Heart right ventricle (tissue), 16 donors: ENCODE results near the gene CIPC. TPM values are rescaled to one million over a fixed set of nuclear protein-coding genes. Genes with fewer than 3 reads are reported as not detected.

ENCODE experiments used
- ATAC-seq, 8 donors: fragments of 200-7000 bp; cut with Tn5 transposase; one replicate each; pipeline ENCODE4 v1.9.1; 2020; ENCODE audit warnings: mild to moderate bottlenecking in 8 of 8, moderate library complexity in 8 of 8, moderate number of reproducible peaks in 1 of 8
- DNase-seq, 2 donors: peaks; one replicate each; pipeline ENCODE4 v3.0.0-alpha.2; 2020
- H3K27ac ChIP-seq, 10 donors: fragments of 200-600 bp; sonication (generic) in 2 of 10; one replicate each; pipeline versions ENCODE4 v1.5.0 to v1.8.0; 2020 to 2022; ENCODE audit warnings: mild to moderate bottlenecking in 3 of 10
- H3K27me3 ChIP-seq, 7 donors: fragments of 200-600 bp; one replicate each; pipeline ENCODE4 v1.8.0; 2021 to 2022; ENCODE audit warnings: mild to moderate bottlenecking in 2 of 7
- H3K36me3 ChIP-seq, 9 donors: fragments of 200-600 bp; sonication (generic) in 1 of 9; one replicate each; pipeline versions ENCODE4 v1.5.0 to v1.8.0; 2020 to 2022; ENCODE audit warnings: mild to moderate bottlenecking in 2 of 9
- H3K4me1 ChIP-seq, 9 donors: fragments of 200-600 bp; sonication (generic) in 1 of 9; one replicate each; pipeline versions ENCODE4 v1.5.0 to v1.8.0; 2020 to 2022; ENCODE audit warnings: mild to moderate bottlenecking in 4 of 9
- H3K4me3 ChIP-seq, 10 donors: fragments of 200-600 bp; sonication (generic) in 2 of 10; one replicate each; pipeline versions ENCODE4 v1.5.0 to v1.8.0; 2020 to 2022; ENCODE audit warnings: mild to moderate bottlenecking in 7 of 10, moderate library complexity in 2 of 10
- H3K9me3 ChIP-seq, 11 donors: fragments of 200-600 bp in 10 of 11; sonication (generic) in 2 of 11; one replicate each; pipeline versions ENCODE4 v1.5.0 to v1.8.0; 2013 to 2022; ENCODE audit warnings: mild to moderate bottlenecking in 2 of 11, control low read depth in 1 of 11, moderate library complexity in 1 of 11
- WGBS, 2 donors: extraction: QIAGEN DNeasy Blood & Tissue Kit; methylation state at CpG; one replicate each; pipeline ENCODE4 v1.1.7; 2013; ENCODE audit warnings: inconsistent platforms in 1 of 2; 5-methylcytosine and 5-hydroxymethylcytosine counted together
- intact Hi-C, 10 donors: fragments of 100-400 bp; cut with DNase I; formaldehyde crosslinking; loops; one replicate each; pipeline versions ENCODE4 v1.11.1 to v1.14.2; 2022
- polyA plus RNA-seq, 2 donors: library from polyadenylated mRNA; stranded (reverse); fragments of 200-250 nt; gene quantifications; one replicate each; pipeline ENCODE4 v1.2.3, GENCODE V29; 2013
- total RNA-seq, 10 donors: library from RNA; stranded (reverse); fragmentation: NEBNext Ultra II Directional in 3 of 10; extraction: Animal tissue kit (Norgen Biotek cat#: 25700) in 3 of 10; gene quantifications; one replicate each; pipeline versions ENCODE4 v1.2.1 to v1.2.4, GENCODE V29; 2021 to 2023
- TF ChIP-seq, protein P1 (sequence below), 9 donors: fragments of 200-600 bp; sonication (generic) in 2 of 9; IDR thresholded peaks; one replicate each; pipeline versions ENCODE4 v1.5.0 to v1.8.0; 2021 to 2022; ENCODE audit warnings: antibody characterized with exemption in 9 of 9, mild to moderate bottlenecking in 5 of 9, moderate library complexity in 1 of 9
- donor health status: Arrhythmogenic right ventricular cardiomyopathy.
- donor health status: ischemic (EF 13 %, LVEDD 7.1; RV severe dilation, severe dysfunction).
- donor health status: healthy with polysubstance abuse.
- donor health status: DM: no; HTN: yes; CAD: no.
- donor health status: DM: no; HTN: no; CAD: no.
- donor health status: ischemic (EF 25% LVEDD 6.9; RV normal size, moderate dysfunction).
- donor health status: ischemic (EF 25% LVEDD 5.7; RV mildly dilated, moderate dysfunction).
- donor health status: healthy.
- donor health status: DM: yes; HTN: yes; CAD: no.
- donor health status: Ischemic cardiomyopathy.
- donor health status: ischemic (EF 35%, LVEDD 5.7; RV mildly dilated, moderate dysfunction).
- donor health status: nonischemic (EF 11% LVEDD 7.7; RV severe dilation, severe dysfunction).
- donor health status: DM: yes; HTN: yes; CAD: no.
- donor health status: PGD.
- donor health status: ischemic (EF 29% LVEDD 5.4; RV normal size, mild dysfunction).
- donor health status: nonischemic (EF 23%, LVEDD 6.1; RV moderate dilation, normal function).

The CIPC gene
- total and polyA plus RNA-seq, 12 donors = 9.4 to 93.8 (median 62.5) TPM

DNA sequence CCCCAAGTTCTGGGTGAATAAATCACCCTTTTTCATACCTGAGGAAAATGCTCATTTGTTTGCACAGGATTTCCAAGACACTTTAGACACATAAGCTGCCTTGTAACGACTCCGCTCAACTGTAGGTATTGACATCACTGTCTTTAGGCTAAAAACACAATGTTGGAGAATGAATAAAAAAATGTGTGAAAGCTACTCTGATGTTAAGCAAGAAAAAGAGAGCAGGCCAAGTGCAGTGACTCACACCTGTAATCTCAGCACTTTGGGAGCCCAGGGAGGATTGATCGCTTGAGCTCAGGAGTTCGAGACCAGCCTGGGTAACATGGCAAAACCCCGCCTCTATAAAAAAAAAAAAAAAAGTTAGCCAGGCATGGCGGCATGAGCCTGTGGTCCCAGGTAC lies 11.1 kb upstream of the CIPC start:
- ATAC-seq (no peak), DNase-seq (no peak)
- H3K4me1 ChIP-seq = peaks cover 0 to 13% (median 0%) of the 10 kb centered on the region in 9 donors
- intact Hi-C loops = no loop called here
- H3K36me3 ChIP-seq = no peaks in the 10 kb centered on the region
- H3K27ac ChIP-seq = no peak overlapping the region
- 94% methylated on average over 6 of the region's 6 CpGs for WGBS, 2 donors
- TF ChIP-seq, protein P1, sequence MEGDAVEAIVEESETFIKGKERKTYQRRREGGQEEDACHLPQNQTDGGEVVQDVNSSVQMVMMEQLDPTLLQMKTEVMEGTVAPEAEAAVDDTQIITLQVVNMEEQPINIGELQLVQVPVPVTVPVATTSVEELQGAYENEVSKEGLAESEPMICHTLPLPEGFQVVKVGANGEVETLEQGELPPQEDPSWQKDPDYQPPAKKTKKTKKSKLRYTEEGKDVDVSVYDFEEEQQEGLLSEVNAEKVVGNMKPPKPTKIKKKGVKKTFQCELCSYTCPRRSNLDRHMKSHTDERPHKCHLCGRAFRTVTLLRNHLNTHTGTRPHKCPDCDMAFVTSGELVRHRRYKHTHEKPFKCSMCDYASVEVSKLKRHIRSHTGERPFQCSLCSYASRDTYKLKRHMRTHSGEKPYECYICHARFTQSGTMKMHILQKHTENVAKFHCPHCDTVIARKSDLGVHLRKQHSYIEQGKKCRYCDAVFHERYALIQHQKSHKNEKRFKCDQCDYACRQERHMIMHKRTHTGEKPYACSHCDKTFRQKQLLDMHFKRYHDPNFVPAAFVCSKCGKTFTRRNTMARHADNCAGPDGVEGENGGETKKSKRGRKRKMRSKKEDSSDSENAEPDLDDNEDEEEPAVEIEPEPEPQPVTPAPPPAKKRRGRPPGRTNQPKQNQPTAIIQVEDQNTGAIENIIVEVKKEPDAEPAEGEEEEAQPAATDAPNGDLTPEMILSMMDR (IDR thresholded peaks at IDR 0.05) = no peak
- H3K9me3 ChIP-seq = peaks cover 0 to 15% (median 13%) of the 10 kb centered on the region in 11 donors
- no peaks in the 10 kb centered on the region for H3K27me3 ChIP-seq
- H3K4me3 ChIP-seq = no peak overlapping the region

DNA sequence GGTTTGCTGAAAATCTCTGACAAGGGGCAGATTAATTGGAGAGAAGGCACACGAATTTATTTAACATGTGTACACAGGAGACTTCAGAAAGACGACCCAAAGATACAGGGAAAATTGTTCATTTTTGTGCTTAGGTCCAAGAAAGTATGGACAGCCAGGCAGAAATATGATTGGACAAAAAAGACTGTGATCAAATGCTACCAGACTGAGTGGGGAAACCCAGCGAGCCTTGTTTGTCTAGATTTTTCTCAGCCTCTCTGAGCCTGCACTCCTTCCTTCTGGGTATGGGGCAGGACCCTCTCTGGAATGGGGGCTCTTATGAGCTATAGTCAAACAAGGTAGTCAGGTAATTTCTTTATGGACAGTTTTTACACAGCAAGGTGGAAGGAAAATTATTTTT lies 10.4 kb upstream of the CIPC start:
- Histone ChIP-seq H3K4me3 (no peak overlapping the region), H3K27ac (no peak overlapping the region), H3K27me3 (no peaks in the 10 kb centered on the region), H3K36me3 (no peaks in the 10 kb centered on the region), H3K9me3 (peaks cover 0 to 17% (median 13%) of the 10 kb centered on the region in 11 donors), H3K4me1 (peaks cover 0 to 13% (median 0%) of the 10 kb centered on the region in 9 donors)
- intact Hi-C loops = no loop called here
- WGBS, 2 donors = 71 to 74% methylated on average over 3 of the region's 3 CpGs
- TF ChIP-seq, protein P1 (IDR thresholded peaks at IDR 0.05) = no peak
- no peak for DNase-seq
- no peak for ATAC-seq

DNA sequence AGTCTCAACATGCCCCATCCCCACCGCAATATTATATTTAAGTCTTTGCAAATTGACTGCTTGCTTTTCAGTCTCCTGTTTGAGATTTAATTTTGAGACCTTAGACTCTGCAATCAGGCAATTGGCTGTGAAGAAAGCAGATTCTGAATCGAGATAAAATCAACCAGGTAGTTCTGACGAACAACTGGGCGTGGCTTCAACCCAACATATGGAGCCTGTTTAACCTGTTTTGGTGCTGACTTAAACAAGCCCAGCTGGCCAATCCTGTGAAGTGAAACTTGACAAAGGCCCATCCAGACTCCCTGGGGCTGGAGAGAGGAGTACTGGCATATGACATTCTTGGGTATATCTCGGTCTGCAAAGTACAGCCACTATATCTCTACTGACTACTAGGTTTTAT lies 9.8 kb upstream of the CIPC start:
- 74 to 75% methylated on average over 5 of the region's 5 CpGs for WGBS, 2 donors
- Histone ChIP-seq H3K9me3 (peaks cover 0 to 17% (median 13%) of the 10 kb centered on the region in 11 donors), H3K27me3 (no peaks in the 10 kb centered on the region), H3K27ac (no peak overlapping the region), H3K36me3 (no peaks in the 10 kb centered on the region), H3K4me3 (no peak overlapping the region), H3K4me1 (peaks cover 0 to 13% (median 0%) of the 10 kb centered on the region in 9 donors)
- no peak for DNase-seq
- TF ChIP-seq, protein P1 (IDR thresholded peaks at IDR 0.05) = no peak
- intact Hi-C loops = no loop called here
- ATAC-seq = no peak

DNA sequence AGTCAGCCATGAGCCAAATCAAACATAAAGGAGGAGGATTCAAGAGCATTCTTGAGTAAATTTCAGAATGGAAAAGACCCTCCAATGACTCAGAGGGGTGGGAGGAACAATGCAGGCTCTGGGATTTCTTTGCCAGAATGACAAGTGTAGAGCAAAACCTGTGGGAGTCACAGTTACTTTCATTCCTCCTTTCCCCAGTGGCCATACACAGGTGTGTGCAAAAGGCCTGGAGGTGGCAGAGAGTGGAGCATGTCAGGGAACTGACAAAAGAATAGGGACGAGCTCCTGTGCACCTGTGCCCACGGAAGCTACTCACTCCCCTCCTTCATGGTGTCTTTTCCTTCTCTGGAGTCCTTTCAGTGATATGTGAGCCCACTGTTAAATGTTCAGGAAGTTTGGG lies 9.4 kb upstream of the CIPC start:
- no peak overlapping the region for H3K27ac ChIP-seq
- no peaks in the 10 kb centered on the region for H3K27me3 ChIP-seq
- no peaks in the 10 kb centered on the region for H3K36me3 ChIP-seq
- ATAC-seq (no peak), DNase-seq (no peak)
- intact Hi-C loops = no loop called here
- H3K4me3 ChIP-seq = no peak overlapping the region
- TF ChIP-seq, protein P1 (IDR thresholded peaks at IDR 0.05) = no peak
- peaks cover 0 to 17% (median 13%) of the 10 kb centered on the region in 11 donors for H3K9me3 ChIP-seq
- WGBS, 2 donors = 89 to 90% methylated on average over 2 of the region's 2 CpGs
- peaks cover 0 to 13% (median 0%) of the 10 kb centered on the region in 9 donors for H3K4me1 ChIP-seq
